T-helper 2 cell treated with Interferon-gamma antibody and Interleukin-4, amounts not matched to agents 5 μg/mL and 100 μg/mL, for 36 hours (primary cell): ENCODE data around the gene NACAD.
A peak's percentile ranks its signal among the peaks of the same experiment; 100 is the strongest.

Source experiments
- DNase-seq: peaks from one replicate; pipeline ENCODE4 v3.0.0; 2021; ENCODE audit warnings: low spot score
- H3K27ac Mint-ChIP-seq: one replicate; pipeline ENCODE4 v1.8.0; 2021; ENCODE audit warnings: mild to moderate bottlenecking, mixed read lengths
- H3K27me3 Mint-ChIP-seq: one replicate; pipeline ENCODE4 v1.8.0; 2021; ENCODE audit warnings: low read depth, mixed read lengths
- H3K36me3 Mint-ChIP-seq: one replicate; pipeline ENCODE4 v1.8.0; 2021; ENCODE audit warnings: low read depth, mixed read lengths
- H3K4me1 Mint-ChIP-seq: one replicate; pipeline ENCODE4 v1.8.0; 2021; ENCODE audit warnings: low read depth, mixed read lengths
- H3K4me3 Mint-ChIP-seq: one replicate; pipeline ENCODE4 v1.8.0; 2022; ENCODE audit warnings: mild to moderate bottlenecking, moderate library complexity, mixed read lengths
- H3K9me3 Mint-ChIP-seq: one replicate; pipeline ENCODE4 v1.8.0; 2021; ENCODE audit warnings: mixed read lengths

The NACAD gene

GRCh38 chr7:45107356-45107755 is 18.6 kb upstream of the NACAD start:
- Mint-ChIP-seq H3K27me3 (peaks cover 4% of the 10 kb centered on the region), H3K4me1 (peaks cover 29% of the 10 kb centered on the region), H3K27ac (no peak overlapping the region), H3K9me3 (no peaks in the 10 kb centered on the region), H3K36me3 (peaks cover 42% of the 10 kb centered on the region), H3K4me3 (peak overlapping the region; percentile 32)
- DNase-seq, result no peak

GRCh38 chr7:45106820-45107219 is 18.1 kb upstream of the NACAD start:
- no peak overlapping the region for H3K27ac Mint-ChIP-seq
- H3K27me3 Mint-ChIP-seq, result peaks cover 3% of the 10 kb centered on the region
- H3K9me3 Mint-ChIP-seq, result no peaks in the 10 kb centered on the region
- peak overlapping the region; percentile 32 for H3K4me3 Mint-ChIP-seq
- no peak for DNase-seq
- H3K36me3 Mint-ChIP-seq, result peaks cover 47% of the 10 kb centered on the region
- peaks cover 29% of the 10 kb centered on the region for H3K4me1 Mint-ChIP-seq

GRCh38 chr7:45105588-45106188 is 16.9 kb upstream of the NACAD start:
- peaks cover 25% of the 10 kb centered on the region for H3K4me1 Mint-ChIP-seq

GRCh38 chr7:45104844-45105587 is 16.2 kb upstream of the NACAD start:
- no peak overlapping the region for H3K27ac Mint-ChIP-seq
- no peak overlapping the region for H3K4me3 Mint-ChIP-seq
- no peaks in the 10 kb centered on the region for H3K9me3 Mint-ChIP-seq
- no peaks in the 10 kb centered on the region for H3K27me3 Mint-ChIP-seq
- no peak for DNase-seq
- H3K4me1 Mint-ChIP-seq, result peaks cover 20% of the 10 kb centered on the region
- H3K36me3 Mint-ChIP-seq, result peaks cover 45% of the 10 kb centered on the region

More at GRCh38 chr7:45105588-45106188, 16.9 kb upstream of the NACAD start:
- H3K4me3 Mint-ChIP-seq, result no peak overlapping the region
- H3K9me3 Mint-ChIP-seq, result no peaks in the 10 kb centered on the region
- no peak overlapping the region for H3K27ac Mint-ChIP-seq
- peaks cover 48% of the 10 kb centered on the region for H3K36me3 Mint-ChIP-seq
- DNase-seq, result no peak
- no peaks in the 10 kb centered on the region for H3K27me3 Mint-ChIP-seq

GRCh38 chr7:45103958-45104843 is 15.4 kb upstream of the NACAD start:
- Mint-ChIP-seq H3K36me3 (peaks cover 45% of the 10 kb centered on the region), H3K9me3 (no peaks in the 10 kb centered on the region), H3K27me3 (no peaks in the 10 kb centered on the region), H3K4me3 (no peak overlapping the region), H3K4me1 (peaks cover 17% of the 10 kb centered on the region), H3K27ac (no peak overlapping the region)
- DNase-seq, result no peak

- no peaks in the 10 kb centered on the region for H3K9me3 Mint-ChIP-seq
- no peak overlapping the region for H3K4me3 Mint-ChIP-seq
- peaks cover 36% of the 10 kb centered on the region for H3K36me3 Mint-ChIP-seq
- DNase-seq, result no peak
- no peaks in the 10 kb centered on the region for H3K27me3 Mint-ChIP-seq
- peaks cover 8% of the 10 kb centered on the region for H3K4me1 Mint-ChIP-seq
- no peak overlapping the region for H3K27ac Mint-ChIP-seq
Observed at GRCh38 chr7:45102785-45103712, 14.3 kb upstream of the NACAD start.

- Mint-ChIP-seq H3K27me3 (no peaks in the 10 kb centered on the region), H3K9me3 (no peaks in the 10 kb centered on the region), H3K4me1 (no peaks in the 10 kb centered on the region), H3K36me3 (peaks cover 28% of the 10 kb centered on the region), H3K4me3 (no peak overlapping the region), H3K27ac (no peak overlapping the region)
- no peak for DNase-seq
Observed at GRCh38 chr7:45101748-45102147, 13.0 kb upstream of the NACAD start.

GRCh38 chr7:45100761-45101480 is 12.2 kb upstream of the NACAD start:
- Mint-ChIP-seq H3K9me3 (no peaks in the 10 kb centered on the region), H3K27ac (no peak overlapping the region), H3K27me3 (no peaks in the 10 kb centered on the region), H3K4me1 (no peaks in the 10 kb centered on the region), H3K36me3 (peaks cover 23% of the 10 kb centered on the region), H3K4me3 (no peak overlapping the region)
- no peak for DNase-seq

- no peaks in the 10 kb centered on the region for H3K4me1 Mint-ChIP-seq
- DNase-seq, result no peak
- H3K27me3 Mint-ChIP-seq, result no peaks in the 10 kb centered on the region
- no peaks in the 10 kb centered on the region for H3K9me3 Mint-ChIP-seq
- H3K4me3 Mint-ChIP-seq, result no peak overlapping the region
- no peak overlapping the region for H3K27ac Mint-ChIP-seq
- H3K36me3 Mint-ChIP-seq, result peaks cover 22% of the 10 kb centered on the region
Observed at GRCh38 chr7:45099891-45100760, 11.4 kb upstream of the NACAD start.

GRCh38 chr7:45098983-45099839 is 10.4 kb upstream of the NACAD start:
- no peak for DNase-seq
- Mint-ChIP-seq H3K4me1 (no peaks in the 10 kb centered on the region), H3K4me3 (no peak overlapping the region), H3K27ac (no peak overlapping the region), H3K27me3 (peaks cover 2% of the 10 kb centered on the region), H3K36me3 (peaks cover 22% of the 10 kb centered on the region), H3K9me3 (no peaks in the 10 kb centered on the region)

- Mint-ChIP-seq H3K27me3 (peaks cover 38% of the 10 kb centered on the region), H3K4me1 (peaks cover 6% of the 10 kb centered on the region), H3K4me3 (no peak overlapping the region), H3K27ac (no peak overlapping the region), H3K36me3 (peaks cover 2% of the 10 kb centered on the region), H3K9me3 (no peaks in the 10 kb centered on the region)
- DNase-seq, result no peak
Observed at GRCh38 chr7:45092931-45093235, 4.1 kb upstream of the NACAD start.
